Measurements from ENCODE around the gene PSMD11.

Gene PSMD11

DNA sequence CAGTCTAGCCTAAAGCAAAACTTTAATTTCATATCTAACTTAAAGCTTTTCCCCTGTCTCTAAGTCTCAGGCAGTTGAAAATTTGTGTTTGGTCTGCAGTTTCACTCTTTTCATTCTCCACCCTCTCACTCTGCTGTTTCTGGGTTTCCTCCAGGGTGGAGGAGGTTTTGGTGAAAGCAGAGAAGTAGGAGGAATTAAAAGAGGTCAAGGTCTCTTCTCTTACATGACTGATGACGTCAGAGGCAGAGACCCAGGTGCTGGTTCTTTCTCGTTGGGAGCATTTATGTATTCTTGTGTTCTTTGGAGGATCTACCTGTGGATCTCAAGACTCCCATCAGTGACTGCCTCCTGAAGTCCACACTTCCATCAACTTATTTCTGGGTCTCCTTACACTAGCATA lies 2.4 kb upstream of the PSMD11 start:
- DNase-seq (ENCODE audit: extremely low spot score) = no peak
- TF ChIP-seq, protein P1, sequence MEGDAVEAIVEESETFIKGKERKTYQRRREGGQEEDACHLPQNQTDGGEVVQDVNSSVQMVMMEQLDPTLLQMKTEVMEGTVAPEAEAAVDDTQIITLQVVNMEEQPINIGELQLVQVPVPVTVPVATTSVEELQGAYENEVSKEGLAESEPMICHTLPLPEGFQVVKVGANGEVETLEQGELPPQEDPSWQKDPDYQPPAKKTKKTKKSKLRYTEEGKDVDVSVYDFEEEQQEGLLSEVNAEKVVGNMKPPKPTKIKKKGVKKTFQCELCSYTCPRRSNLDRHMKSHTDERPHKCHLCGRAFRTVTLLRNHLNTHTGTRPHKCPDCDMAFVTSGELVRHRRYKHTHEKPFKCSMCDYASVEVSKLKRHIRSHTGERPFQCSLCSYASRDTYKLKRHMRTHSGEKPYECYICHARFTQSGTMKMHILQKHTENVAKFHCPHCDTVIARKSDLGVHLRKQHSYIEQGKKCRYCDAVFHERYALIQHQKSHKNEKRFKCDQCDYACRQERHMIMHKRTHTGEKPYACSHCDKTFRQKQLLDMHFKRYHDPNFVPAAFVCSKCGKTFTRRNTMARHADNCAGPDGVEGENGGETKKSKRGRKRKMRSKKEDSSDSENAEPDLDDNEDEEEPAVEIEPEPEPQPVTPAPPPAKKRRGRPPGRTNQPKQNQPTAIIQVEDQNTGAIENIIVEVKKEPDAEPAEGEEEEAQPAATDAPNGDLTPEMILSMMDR (IDR thresholded peaks at IDR 0.05; ENCODE audit: control extremely low read depth, extremely low read depth, low read depth, missing control alignments) = no peak
- ChIA-PET CTCF (interaction anchor here (1.8 to 10.4 kb wide), 2 partner anchors 21 to 435 kb away, joined by 6 to 139 read pairs; partner anchors contain the start of gene MYO1D), POLR2A (no interaction called here)

DNA sequence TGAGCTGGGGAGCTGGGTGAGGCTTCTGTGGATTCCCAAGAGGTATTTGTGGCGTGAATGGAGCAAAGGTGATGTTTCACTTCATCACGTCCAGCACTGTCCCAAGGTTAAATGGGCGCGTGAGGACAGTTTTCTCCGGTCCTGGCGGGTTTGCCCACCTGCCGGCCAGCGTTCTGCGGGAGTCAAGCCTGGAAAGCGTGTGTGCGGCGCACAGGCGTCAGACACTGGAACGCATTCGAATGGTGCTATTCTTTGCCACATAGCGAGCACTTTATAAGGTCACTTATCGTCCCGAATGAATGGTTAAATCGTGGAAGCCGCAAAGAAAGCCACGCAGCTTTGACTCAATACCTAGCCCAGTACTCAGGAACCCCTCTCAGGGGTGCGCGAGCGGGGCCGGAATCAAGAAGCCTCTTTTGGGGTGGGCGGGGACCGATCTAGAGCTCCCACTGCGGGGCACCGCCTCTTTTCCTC lies 446 bp upstream of the PSMD11 start:
- TF ChIP-seq, protein P1 (IDR thresholded peaks at IDR 0.05; ENCODE audit: control extremely low read depth, extremely low read depth, low read depth, missing control alignments) = no peak
- ChIA-PET CTCF (interaction anchor here (0.6 to 10.4 kb wide), 43 partner anchors 9 to 555 kb away, joined by 3 to 139 read pairs (median 4); no protein-coding TSS in a partner anchor), POLR2A (no interaction called here)
- DNase-seq (ENCODE audit: extremely low spot score) = no peak

DNA sequence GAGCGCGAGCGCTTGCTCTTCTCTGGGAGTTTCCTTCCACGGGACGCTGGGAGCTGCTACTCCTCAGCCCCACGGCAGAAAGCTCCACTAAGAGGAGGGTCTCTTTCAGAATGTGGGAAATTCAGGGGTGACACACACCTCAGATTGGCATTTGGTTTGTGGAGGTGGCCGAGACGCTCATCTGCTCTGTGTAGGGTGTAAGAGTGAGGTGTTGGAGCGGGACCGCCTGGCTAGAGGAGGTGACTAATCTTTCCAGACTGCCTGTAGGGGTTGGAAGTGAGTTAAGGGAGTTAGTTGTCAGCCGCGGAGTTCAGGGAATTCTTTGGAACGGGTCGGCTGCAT lies 735 bp downstream of the PSMD11 start:
- no peak for DNase-seq (ENCODE audit: extremely low spot score)
- CTCF ChIA-PET = interaction anchor here (0.9 to 10.4 kb wide), 21 partner anchors 9 to 505 kb away, joined by 3 to 139 read pairs (median 7); partner anchors contain the start of gene MYO1D
- POLR2A ChIA-PET = no interaction called here
- TF ChIP-seq, protein P1 (IDR thresholded peaks at IDR 0.05; ENCODE audit: control extremely low read depth, extremely low read depth, low read depth, missing control alignments) = no peak

DNA sequence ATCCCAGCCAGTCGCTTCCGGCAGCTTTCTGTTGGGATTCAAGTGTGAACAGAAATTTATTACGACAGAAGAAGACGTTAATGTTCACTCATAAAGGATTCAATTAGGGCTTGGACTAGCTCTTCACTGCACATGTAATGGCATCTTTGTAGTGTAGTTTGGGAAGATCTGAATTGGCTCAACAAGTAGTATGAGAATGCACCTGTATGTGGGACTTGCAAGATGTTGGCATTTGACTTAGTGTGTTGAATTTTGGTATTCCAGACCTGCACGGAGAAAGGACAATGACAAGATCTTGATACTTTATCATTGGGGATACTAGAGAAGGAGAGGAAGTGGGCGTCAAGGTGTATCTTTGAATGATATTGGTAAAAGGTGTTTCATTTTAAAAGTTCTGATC lies 1.2 kb downstream of the PSMD11 start:
- DNase-seq (ENCODE audit: extremely low spot score) = no peak
- ChIA-PET CTCF (interaction anchor here (1.4 to 10.4 kb wide), 12 partner anchors 8 to 432 kb away, joined by 4 to 139 read pairs (median 8); partner anchors contain the start of gene MYO1D), POLR2A (no interaction called here)
- TF ChIP-seq, protein P1 (IDR thresholded peaks at IDR 0.05; ENCODE audit: control extremely low read depth, extremely low read depth, low read depth, missing control alignments) = no peak

DNA sequence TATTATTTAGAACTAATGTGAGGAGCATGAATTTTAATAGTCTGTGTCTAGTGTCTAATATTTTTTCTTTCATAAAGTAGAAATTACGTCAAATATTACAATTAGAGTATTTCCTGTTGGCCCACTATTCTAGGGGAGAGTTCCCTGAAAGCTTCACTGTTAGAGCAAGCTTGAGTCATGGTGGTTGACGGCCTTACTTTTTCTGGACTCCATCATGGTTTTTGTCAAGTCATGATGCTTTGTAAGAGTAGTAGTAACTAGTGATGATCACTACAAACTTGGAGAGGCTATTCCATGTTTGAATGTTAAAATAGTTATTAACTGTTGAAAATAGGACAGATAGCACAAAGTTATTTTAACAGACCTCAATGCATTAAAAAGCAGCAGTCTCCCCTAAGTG lies 1.7 kb downstream of the PSMD11 start:
- POLR2A ChIA-PET = no interaction called here
- TF ChIP-seq, protein P1 (IDR thresholded peaks at IDR 0.05; ENCODE audit: control extremely low read depth, extremely low read depth, low read depth, missing control alignments) = no peak
- no peak for DNase-seq (ENCODE audit: extremely low spot score)
- CTCF ChIA-PET = interaction anchor here (1.5 to 10.4 kb wide), 4 partner anchors 8 to 431 kb away, joined by 6 to 139 read pairs (median 15); partner anchors contain the start of gene MYO1D

DNA sequence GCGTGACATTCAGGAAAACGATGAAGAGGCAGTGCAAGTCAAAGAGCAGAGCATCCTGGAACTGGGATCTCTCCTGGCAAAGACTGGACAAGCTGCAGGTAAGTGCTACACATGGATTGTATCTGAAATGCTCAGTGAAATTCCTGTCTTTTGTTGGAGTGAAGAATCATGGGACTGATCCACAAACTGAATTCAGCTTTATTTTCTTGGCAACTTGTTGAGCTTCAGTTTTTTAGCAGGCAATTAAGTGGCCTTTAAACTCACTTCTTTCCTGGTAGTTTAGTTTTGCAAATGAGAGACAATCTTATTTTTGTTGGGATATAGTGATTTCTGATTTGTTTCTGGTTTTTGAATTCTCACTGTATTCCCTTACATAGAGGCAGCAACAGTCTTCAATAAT lies 2.6 kb downstream of the PSMD11 start:
- ChIA-PET POLR2A (interaction anchor here (0.7 kb wide), 1 partner anchor 12 kb away, joined by 4 read pairs; no protein-coding TSS in a partner anchor), CTCF (interaction anchor here (10.4 kb wide), 1 partner anchor 16 kb away, joined by 139 read pairs; no protein-coding TSS in a partner anchor)
- DNase-seq (ENCODE audit: extremely low spot score) = no peak
- TF ChIP-seq, protein P1 (IDR thresholded peaks at IDR 0.05; ENCODE audit: control extremely low read depth, extremely low read depth, low read depth, missing control alignments) = no peak

All from GM10248 (cell line).